Breast epithelium (tissue), 3 donors: ENCODE measurements around the gene MYADML2.

ENCODE experiments used
- POLR2AphosphoS5 ChIP-seq, 3 donors: sonication (generic); formaldehyde crosslinking; IDR thresholded peaks; one replicate each; pipeline ENCODE4 v1.6.1; 2017; ENCODE audit warnings: antibody characterized with exemption in 3 of 3
- TF ChIP-seq, protein P1 (sequence below), 3 donors: fragments of 450-650 bp; IDR thresholded peaks; one replicate each; pipeline ENCODE4 v1.5.1; 2016 to 2017; ENCODE audit warnings: antibody characterized with exemption in 3 of 3, mild to moderate bottlenecking in 3 of 3, moderate library complexity in 3 of 3

DNA sequence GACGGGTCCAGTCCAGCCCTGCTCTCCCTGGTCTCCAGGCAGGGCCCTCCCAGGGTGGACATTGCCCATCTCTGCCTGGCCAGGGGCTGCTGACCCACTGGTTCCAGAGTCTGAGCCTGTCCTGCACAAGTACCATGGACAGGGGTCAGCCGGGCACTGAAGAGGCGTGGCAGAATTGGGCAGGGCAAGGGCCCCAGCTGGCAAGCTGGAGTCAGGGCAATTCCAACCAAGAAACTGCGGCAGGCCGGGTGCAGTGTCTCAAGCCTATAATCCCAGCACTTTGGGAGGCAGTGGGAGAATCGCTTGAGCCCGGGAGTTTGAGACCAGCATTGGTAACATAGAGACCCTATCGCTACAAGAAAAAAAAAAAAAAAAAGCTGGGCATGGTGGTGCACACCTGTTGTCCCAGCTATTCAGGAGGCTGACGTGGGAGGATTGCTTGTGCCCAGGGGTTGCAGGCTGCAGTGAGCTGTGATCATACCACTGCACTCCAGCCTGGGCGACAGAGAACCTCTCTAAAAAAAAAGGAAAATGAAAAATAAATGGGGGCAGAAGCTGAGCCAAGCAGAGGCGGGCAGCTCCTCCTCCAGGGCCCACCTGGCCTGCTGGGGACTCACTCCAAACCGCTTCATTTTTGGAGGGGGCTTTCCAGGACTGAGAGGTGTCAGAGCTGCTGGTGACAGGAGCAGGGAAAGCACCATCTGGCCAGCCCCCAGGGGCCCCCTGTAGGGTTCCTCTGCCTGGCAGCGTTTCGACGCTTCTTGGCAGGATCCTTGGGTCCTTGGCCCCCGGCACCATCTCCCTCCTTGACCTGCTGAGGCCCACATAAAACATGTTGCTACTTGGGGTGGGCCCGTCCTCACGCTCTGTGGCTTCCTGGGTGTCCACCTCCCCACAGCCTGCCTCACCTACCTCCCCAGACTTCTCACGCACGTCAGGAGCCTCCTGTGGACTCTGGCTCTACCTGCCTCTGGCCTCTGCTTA lies 16.6 kb downstream of the MYADML2 start:
- TF ChIP-seq, protein P1, sequence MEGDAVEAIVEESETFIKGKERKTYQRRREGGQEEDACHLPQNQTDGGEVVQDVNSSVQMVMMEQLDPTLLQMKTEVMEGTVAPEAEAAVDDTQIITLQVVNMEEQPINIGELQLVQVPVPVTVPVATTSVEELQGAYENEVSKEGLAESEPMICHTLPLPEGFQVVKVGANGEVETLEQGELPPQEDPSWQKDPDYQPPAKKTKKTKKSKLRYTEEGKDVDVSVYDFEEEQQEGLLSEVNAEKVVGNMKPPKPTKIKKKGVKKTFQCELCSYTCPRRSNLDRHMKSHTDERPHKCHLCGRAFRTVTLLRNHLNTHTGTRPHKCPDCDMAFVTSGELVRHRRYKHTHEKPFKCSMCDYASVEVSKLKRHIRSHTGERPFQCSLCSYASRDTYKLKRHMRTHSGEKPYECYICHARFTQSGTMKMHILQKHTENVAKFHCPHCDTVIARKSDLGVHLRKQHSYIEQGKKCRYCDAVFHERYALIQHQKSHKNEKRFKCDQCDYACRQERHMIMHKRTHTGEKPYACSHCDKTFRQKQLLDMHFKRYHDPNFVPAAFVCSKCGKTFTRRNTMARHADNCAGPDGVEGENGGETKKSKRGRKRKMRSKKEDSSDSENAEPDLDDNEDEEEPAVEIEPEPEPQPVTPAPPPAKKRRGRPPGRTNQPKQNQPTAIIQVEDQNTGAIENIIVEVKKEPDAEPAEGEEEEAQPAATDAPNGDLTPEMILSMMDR (IDR thresholded peaks at IDR 0.05) = no peak
- no peak for TF ChIP-seq POLR2AphosphoS5 (IDR thresholded peaks at IDR 0.05)
